Measurements from ENCODE around the gene ZNF101.

The ZNF101 gene

DNA sequence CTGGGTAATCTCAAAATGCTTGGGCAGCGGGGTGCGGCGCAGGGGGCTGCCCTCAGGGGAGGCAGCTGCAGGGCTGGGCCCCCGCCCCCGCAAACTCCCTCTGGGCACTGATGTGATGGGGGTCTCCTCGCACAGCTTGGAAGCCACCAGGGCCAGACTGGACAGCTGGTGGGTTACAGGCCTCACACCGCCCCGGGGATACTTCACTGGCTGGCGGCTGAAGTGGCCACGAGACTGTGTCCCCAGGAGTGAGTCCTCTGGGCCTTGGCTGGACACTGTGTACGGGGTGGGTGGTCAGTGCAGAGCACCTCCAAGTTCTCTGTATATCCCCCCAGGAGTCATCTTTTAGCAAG, 38.6 kb upstream of the ZNF101 start:
- Histone ChIP-seq H3K27ac (ENCODE audit: insufficient read depth, low read depth, low read length, poor library complexity, severe bottlenecking) (no peak overlapping the region), H3K27me3 (ENCODE audit: control insufficient read depth, insufficient read depth, low read length, poor library complexity, severe bottlenecking) (no peaks in the 10 kb centered on the region), H3K4me3 (ENCODE audit: insufficient read depth, low read depth, low read length) (no peak overlapping the region), H3K4me1 (ENCODE audit: control insufficient read depth, insufficient read depth, low read length) (peaks cover 12% of the 10 kb centered on the region), H3K9me3 (ENCODE audit: control insufficient read depth, low read length) (no peaks in the 10 kb centered on the region), H3K36me3 (ENCODE audit: control insufficient read depth, insufficient read depth, low read length) (no peaks in the 10 kb centered on the region)
- WGBS, 2 experiments: 96 to 98% methylated on average over 11 of the region's 11 CpGs

DNA sequence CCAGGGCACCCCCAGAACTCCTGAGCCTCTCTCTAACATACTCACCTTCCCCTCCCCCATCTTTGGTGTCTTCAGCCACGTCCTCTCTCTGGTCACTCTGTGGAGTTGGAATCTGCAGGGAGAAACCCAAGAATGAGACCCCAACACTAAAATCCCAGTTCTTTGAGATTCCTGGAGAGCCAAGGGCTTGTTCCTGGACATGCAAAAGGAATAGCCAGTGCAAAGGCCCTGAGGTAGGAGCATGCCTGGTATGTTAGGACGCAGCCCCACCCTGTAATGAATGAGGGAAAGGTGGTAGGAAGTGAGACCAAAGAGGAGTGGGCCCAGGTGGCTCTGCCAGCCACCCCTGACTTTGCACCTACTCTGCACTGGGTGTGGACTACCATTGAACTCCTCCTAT, 38.2 kb upstream of the ZNF101 start:
- Histone ChIP-seq H3K27ac (ENCODE audit: insufficient read depth, low read depth, low read length, poor library complexity, severe bottlenecking) (no peak overlapping the region), H3K27me3 (ENCODE audit: control insufficient read depth, insufficient read depth, low read length, poor library complexity, severe bottlenecking) (no peaks in the 10 kb centered on the region), H3K9me3 (ENCODE audit: control insufficient read depth, low read length) (no peaks in the 10 kb centered on the region), H3K4me3 (ENCODE audit: insufficient read depth, low read depth, low read length) (no peak overlapping the region), H3K36me3 (ENCODE audit: control insufficient read depth, insufficient read depth, low read length) (no peaks in the 10 kb centered on the region), H3K4me1 (ENCODE audit: control insufficient read depth, insufficient read depth, low read length) (peaks cover 12% of the 10 kb centered on the region)
- WGBS, 2 experiments: 92 to 96% methylated on average over 2 of the region's 2 CpGs

DNA sequence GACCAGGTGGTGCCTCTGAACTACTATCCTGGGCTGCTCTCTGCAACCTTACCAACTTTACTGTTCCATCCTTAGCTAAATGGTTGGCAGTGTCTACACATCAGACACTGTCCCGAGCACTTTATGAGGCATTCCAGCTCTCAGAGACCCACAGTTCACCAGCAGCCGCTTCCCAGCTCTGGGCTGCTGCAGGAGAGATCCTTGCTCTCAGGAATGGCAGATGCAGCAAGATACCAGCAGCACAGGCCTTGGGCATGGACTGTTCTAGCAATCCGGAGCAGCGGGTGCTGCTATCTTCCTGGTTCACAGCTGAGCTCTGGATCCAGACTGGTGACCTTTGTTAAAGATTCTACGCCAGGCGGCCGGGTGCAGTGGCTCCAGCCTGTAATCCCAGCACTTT, 37.3 kb upstream of the ZNF101 start:
- Histone ChIP-seq H3K27me3 (ENCODE audit: control insufficient read depth, insufficient read depth, low read length, poor library complexity, severe bottlenecking) (no peaks in the 10 kb centered on the region), H3K36me3 (ENCODE audit: control insufficient read depth, insufficient read depth, low read length) (no peaks in the 10 kb centered on the region), H3K27ac (ENCODE audit: insufficient read depth, low read depth, low read length, poor library complexity, severe bottlenecking) (no peak overlapping the region), H3K4me1 (ENCODE audit: control insufficient read depth, insufficient read depth, low read length) (peaks cover 9% of the 10 kb centered on the region), H3K4me3 (ENCODE audit: insufficient read depth, low read depth, low read length) (no peak overlapping the region), H3K9me3 (ENCODE audit: control insufficient read depth, low read length) (no peaks in the 10 kb centered on the region)
- WGBS, 2 experiments: 92 to 95% methylated on average over 7 of the region's 7 CpGs

DNA sequence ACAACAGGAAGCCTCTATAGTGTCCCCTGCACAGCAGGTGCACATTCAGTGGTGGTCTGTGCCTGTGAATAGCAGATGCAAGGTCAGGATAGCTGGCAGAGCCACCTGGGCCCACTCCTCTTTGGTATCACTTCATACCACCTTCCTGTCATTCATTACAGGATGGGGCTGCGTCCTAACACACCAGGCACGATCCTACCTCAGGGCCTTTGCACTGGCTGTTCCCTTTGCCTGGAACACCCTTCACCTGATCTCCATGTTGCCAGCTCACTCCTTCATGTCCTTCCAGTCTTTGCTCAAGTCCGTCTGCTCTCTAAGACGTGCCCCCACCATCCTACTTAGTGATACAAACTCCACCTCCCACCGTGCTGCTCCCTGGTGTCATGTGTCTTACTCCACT, 36.0 kb upstream of the ZNF101 start:
- WGBS, 2 experiments: 85 to 89% methylated on average over 5 of the region's 5 CpGs
- Histone ChIP-seq H3K27ac (ENCODE audit: insufficient read depth, low read depth, low read length, poor library complexity, severe bottlenecking) (no peak overlapping the region), H3K4me3 (ENCODE audit: insufficient read depth, low read depth, low read length) (no peak overlapping the region), H3K9me3 (ENCODE audit: control insufficient read depth, low read length) (no peaks in the 10 kb centered on the region), H3K4me1 (ENCODE audit: control insufficient read depth, insufficient read depth, low read length) (no peaks in the 10 kb centered on the region), H3K27me3 (ENCODE audit: control insufficient read depth, insufficient read depth, low read length, poor library complexity, severe bottlenecking) (no peaks in the 10 kb centered on the region), H3K36me3 (ENCODE audit: control insufficient read depth, insufficient read depth, low read length) (no peaks in the 10 kb centered on the region)

DNA sequence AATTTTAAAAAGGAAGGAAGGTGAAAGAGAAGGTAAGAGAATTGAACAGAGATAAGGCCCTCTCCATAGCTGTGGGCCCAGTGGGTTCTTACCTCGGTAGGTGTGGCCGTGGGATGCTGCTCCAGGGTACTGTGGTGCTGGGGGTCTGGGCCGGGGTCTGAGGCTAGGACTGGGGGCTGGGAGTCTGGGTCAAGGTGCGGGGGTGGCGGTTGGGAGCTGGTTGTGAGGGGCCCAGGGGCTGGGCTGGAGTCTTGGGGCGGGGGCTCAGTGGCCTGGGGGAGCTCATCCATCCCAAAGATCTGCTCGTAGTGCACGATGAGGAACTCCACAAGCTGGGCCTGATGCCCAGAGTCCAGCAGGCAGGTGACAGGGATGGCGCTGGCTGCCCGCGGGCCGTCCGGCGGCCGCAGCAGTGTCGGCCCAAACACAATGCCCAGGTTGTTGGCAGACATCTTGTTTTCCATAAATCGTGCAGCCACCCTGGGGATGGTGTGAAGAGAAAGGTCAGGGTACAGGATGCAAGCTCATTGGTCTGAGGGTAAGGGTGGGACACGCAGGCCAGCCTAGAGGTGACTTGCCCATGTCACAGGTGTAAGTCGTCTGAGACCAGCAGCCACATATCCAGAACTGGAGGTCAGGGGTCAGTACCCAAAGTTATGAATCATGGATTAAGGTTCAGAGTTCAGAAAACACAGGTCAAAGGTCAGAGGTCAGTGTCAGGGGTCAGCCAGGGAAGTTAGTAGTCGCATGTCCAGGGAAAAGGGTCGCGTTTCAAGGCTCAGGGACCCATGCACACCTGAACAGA, 34.7 kb upstream of the ZNF101 start:
- Histone ChIP-seq H3K36me3 (ENCODE audit: control insufficient read depth, insufficient read depth, low read length) (no peaks in the 10 kb centered on the region), H3K9me3 (ENCODE audit: control insufficient read depth, low read length) (no peaks in the 10 kb centered on the region), H3K27me3 (ENCODE audit: control insufficient read depth, insufficient read depth, low read length, poor library complexity, severe bottlenecking) (no peaks in the 10 kb centered on the region), H3K4me1 (ENCODE audit: control insufficient read depth, insufficient read depth, low read length) (no peaks in the 10 kb centered on the region), H3K27ac (ENCODE audit: insufficient read depth, low read depth, low read length, poor library complexity, severe bottlenecking) (no peak overlapping the region), H3K4me3 (ENCODE audit: insufficient read depth, low read depth, low read length) (no peak overlapping the region)
- WGBS, 2 experiments: 94 to 95% methylated on average over 22 of the region's 22 CpGs

DNA sequence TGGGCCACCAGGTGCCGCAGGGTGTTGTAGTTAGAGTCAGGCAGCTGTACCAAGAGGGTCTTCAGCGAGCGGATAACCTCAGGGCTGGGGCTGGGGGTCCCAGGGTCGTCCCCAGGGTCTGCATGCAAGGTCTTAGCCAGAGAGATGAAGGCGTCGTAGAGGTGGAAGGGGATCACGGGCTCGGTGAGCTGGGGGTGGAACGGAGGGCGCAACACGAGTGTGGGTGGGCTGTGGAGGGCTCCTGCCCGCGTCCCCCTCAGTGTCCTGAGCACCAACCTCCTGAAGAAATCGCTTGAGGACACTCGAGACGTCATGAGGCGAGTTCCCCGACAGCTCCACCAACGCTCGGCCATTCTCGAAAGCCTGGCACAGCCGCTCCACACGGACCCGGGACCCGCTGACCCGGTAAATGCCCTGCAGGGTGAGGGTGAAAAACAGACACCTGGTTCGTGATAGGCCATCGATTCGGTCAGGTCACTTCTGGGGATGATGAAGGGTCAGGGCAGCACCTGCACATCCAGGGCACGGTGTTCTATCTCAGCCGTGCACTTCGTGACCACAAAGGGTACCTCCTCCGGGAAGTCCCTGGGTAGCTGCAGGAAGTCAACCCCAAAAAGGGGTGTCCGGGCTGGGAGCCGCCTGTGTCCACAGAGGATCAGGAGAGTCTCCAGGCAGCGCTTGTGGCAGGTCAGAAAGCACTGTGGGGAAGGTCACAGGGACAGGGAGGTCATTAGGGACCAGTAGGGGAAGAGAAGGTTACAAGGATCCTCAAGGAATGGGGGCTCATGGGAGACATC, 33.9 kb upstream of the ZNF101 start:
- Histone ChIP-seq H3K36me3 (ENCODE audit: control insufficient read depth, insufficient read depth, low read length) (no peaks in the 10 kb centered on the region), H3K27me3 (ENCODE audit: control insufficient read depth, insufficient read depth, low read length, poor library complexity, severe bottlenecking) (no peaks in the 10 kb centered on the region), H3K4me1 (ENCODE audit: control insufficient read depth, insufficient read depth, low read length) (no peaks in the 10 kb centered on the region), H3K27ac (ENCODE audit: insufficient read depth, low read depth, low read length, poor library complexity, severe bottlenecking) (no peak overlapping the region), H3K9me3 (ENCODE audit: control insufficient read depth, low read length) (no peaks in the 10 kb centered on the region), H3K4me3 (ENCODE audit: insufficient read depth, low read depth, low read length) (no peak overlapping the region)
- 95 to 96% methylated on average over 36 of the region's 36 CpGs for WGBS, 2 experiments

DNA sequence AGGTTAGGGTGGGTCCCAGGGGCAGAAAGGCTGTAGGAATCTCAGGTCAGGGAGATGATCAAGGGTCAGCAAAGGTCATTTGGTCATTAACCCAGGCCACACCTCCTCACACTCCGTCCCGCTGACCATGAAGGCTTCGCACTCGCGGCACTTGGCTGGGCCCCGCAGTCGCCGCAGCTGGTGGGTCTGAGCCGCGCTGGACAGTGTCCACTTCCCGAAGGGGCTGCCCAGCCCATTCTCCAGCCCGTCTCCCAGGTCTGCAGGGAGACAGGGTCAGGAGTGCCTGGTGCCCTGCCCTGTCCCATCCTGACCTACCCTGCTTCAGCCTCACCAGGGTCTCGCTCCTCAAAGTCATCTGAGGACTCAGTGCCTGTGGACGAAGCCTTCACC, 33.3 kb upstream of the ZNF101 start:
- Histone ChIP-seq H3K36me3 (ENCODE audit: control insufficient read depth, insufficient read depth, low read length) (no peaks in the 10 kb centered on the region), H3K4me3 (ENCODE audit: insufficient read depth, low read depth, low read length) (no peak overlapping the region), H3K27ac (ENCODE audit: insufficient read depth, low read depth, low read length, poor library complexity, severe bottlenecking) (no peak overlapping the region), H3K4me1 (ENCODE audit: control insufficient read depth, insufficient read depth, low read length) (no peaks in the 10 kb centered on the region), H3K9me3 (ENCODE audit: control insufficient read depth, low read length) (no peaks in the 10 kb centered on the region), H3K27me3 (ENCODE audit: control insufficient read depth, insufficient read depth, low read length, poor library complexity, severe bottlenecking) (no peaks in the 10 kb centered on the region)
- 93% methylated on average over 14 of the region's 14 CpGs for WGBS, 2 experiments

DNA sequence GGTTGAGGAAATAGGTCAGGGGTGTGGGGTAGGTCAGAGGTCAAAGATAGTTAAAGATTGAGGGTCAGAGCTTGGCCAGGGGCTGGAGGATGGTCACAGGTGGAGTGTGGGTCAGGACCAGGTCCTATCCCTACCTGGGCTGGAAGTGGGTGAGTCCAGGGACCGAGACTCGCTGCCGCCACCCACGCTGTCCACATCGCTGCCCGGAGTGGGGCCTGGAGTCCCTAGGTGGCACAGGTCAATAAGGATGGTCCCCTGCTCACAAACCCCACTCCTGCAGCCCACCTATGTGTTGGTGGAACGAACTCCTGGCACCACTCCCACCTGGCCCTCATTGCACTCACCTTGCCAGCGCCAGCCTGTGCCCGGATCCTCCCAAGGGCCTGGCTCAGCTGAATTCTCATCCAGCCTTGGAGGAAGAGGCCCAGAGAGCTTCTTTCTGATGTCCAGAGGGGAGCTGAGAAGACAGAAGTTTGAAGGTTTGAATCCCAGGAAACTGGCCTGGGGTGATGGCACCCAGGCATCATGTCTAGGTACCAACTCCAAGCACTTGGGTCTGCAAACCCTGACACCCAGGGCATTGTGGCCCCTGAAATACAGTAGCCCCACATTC, 32.0 kb upstream of the ZNF101 start:
- WGBS, 2 experiments: 95 to 96% methylated on average over 9 of the region's 9 CpGs
- Histone ChIP-seq H3K27me3 (ENCODE audit: control insufficient read depth, insufficient read depth, low read length, poor library complexity, severe bottlenecking) (no peaks in the 10 kb centered on the region), H3K4me3 (ENCODE audit: insufficient read depth, low read depth, low read length) (no peak overlapping the region), H3K36me3 (ENCODE audit: control insufficient read depth, insufficient read depth, low read length) (no peaks in the 10 kb centered on the region), H3K27ac (ENCODE audit: insufficient read depth, low read depth, low read length, poor library complexity, severe bottlenecking) (no peak overlapping the region), H3K9me3 (ENCODE audit: control insufficient read depth, low read length) (no peaks in the 10 kb centered on the region), H3K4me1 (ENCODE audit: control insufficient read depth, insufficient read depth, low read length) (no peaks in the 10 kb centered on the region)

DNA sequence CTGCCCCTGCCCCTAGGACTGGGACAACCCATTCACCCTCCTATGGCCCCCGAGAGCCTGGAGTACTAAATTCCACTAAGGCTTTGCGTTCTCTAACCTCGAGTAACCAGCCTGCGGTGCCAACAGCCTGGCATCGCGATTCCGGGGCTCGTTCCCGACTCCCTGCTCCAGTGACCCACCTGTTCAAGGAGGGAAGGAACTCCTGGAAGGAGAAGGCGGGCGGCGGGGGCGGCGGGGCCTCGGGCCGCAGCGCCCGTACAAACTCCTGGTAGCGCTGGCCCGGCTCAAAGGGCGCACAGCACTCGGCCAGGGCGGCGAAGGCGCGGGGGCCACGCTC, 31.5 kb upstream of the ZNF101 start:
- 93 to 94% methylated on average over 27 of the region's 27 CpGs for WGBS, 2 experiments
- H3K36me3 ChIP-seq (ENCODE audit: control insufficient read depth, insufficient read depth, low read length): no peaks in the 10 kb centered on the region
- no peak overlapping the region for H3K27ac ChIP-seq (ENCODE audit: insufficient read depth, low read depth, low read length, poor library complexity, severe bottlenecking)
- H3K27me3 ChIP-seq (ENCODE audit: control insufficient read depth, insufficient read depth, low read length, poor library complexity, severe bottlenecking): no peaks in the 10 kb centered on the region
- no peaks in the 10 kb centered on the region for H3K4me1 ChIP-seq (ENCODE audit: control insufficient read depth, insufficient read depth, low read length)
- H3K9me3 ChIP-seq (ENCODE audit: control insufficient read depth, low read length): no peaks in the 10 kb centered on the region
- H3K4me3 ChIP-seq (ENCODE audit: insufficient read depth, low read depth, low read length): no peak overlapping the region

DNA sequence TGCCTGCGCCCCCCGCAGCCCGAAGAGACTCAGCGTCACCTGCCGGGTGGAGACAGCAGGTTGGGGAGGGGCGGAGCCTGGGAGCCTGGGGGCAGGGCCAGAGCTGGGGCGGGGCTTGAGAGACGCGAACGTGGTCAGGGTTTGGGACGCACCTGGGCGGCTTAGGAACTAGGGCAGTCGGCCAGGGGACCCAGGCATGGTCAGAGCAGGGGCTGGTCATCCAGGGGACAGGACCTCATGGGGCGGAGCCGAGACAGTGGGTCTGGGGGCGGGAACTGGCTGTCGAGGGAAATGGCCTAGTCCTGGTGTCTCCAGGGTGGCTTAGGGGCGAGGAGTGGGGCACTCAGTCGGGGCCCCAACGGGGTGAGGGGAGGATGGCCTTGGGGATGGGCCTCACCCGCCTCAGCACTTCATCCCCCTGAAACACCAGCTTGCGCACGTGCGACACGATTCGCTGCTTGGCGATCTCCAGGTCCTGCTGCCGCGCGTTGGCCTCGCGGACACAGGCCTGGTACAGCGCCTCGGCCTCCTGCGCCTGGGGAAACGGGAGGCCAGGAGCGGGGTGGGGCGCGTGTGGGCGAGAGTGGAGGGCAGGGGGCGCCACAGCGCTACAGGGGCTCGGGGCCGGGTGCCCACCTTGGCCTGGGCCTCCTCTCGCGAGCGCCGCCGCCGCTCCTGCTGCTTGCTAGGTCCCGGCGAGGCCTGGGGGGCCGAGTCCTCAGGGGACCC, 31.0 kb upstream of the ZNF101 start:
- Histone ChIP-seq H3K9me3 (ENCODE audit: control insufficient read depth, low read length) (no peaks in the 10 kb centered on the region), H3K4me3 (ENCODE audit: insufficient read depth, low read depth, low read length) (no peak overlapping the region), H3K36me3 (ENCODE audit: control insufficient read depth, insufficient read depth, low read length) (no peaks in the 10 kb centered on the region), H3K27me3 (ENCODE audit: control insufficient read depth, insufficient read depth, low read length, poor library complexity, severe bottlenecking) (peaks cover 5% of the 10 kb centered on the region), H3K27ac (ENCODE audit: insufficient read depth, low read depth, low read length, poor library complexity, severe bottlenecking) (no peak overlapping the region), H3K4me1 (ENCODE audit: control insufficient read depth, insufficient read depth, low read length) (peaks cover 3% of the 10 kb centered on the region)
- 88 to 91% methylated on average over 53 of the region's 53 CpGs for WGBS, 2 experiments
